HS-27A (cell line): ENCODE data around the gene RMND1.
"Not testable (repeated sequence)": the region's sequence is repeated elsewhere in the genome, so short reads cannot be mapped to it uniquely, and the experiment has no call there.

ENCODE experiments used
- DNase-seq: peaks from one replicate; pipeline ENCODE4 v3.0.0-alpha.2; 2012; ENCODE audit warnings: low read depth, missing footprints

The RMND1 gene, protein sequence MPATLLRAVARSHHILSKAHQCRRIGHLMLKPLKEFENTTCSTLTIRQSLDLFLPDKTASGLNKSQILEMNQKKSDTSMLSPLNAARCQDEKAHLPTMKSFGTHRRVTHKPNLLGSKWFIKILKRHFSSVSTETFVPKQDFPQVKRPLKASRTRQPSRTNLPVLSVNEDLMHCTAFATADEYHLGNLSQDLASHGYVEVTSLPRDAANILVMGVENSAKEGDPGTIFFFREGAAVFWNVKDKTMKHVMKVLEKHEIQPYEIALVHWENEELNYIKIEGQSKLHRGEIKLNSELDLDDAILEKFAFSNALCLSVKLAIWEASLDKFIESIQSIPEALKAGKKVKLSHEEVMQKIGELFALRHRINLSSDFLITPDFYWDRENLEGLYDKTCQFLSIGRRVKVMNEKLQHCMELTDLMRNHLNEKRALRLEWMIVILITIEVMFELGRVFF

DNA sequence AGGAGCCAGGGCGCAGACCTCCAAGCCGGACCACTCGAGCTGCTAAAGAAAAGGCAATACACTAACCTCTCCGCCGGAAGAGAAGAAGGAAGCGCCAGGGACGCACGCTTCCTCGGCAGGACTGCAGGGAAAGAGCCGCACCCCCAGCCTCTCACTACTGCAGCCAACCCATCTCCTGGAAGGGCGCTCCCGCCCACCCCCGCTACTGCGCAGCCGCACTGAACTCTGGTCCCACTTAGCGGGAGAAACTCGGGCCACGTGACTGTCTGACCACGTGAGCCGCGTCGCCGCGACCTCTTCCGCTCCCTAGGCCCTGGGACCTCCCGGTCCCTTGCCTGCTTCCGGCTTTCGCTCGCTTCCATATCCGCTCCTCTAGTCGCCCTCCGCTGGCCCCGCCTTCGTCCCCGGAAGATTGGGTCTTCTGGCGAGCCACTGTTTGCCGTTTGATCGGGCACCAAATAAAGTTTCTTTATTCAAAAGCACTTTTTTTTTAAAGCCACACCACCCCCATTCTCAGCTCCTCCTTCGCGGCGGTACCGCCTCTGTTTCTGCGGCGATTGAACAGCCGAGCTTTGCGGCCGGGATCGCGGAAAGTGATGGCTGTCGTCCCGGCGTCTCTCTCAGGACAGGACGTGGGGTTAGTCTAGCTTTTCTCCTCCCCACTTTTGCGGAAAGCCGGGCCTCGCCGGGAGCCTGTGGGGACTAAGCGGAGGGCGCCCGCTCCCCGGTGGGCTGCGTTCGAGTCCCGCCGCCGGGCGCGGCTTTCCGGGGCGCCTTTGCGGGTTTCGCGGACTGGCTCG, at the start of gene RMND1:
Gene RMND1, minus strand, starts transcription at position 177 of the 800 bp plus-strand sequence. CDS start 6,315 bp downstream, outside the sequence.
- peak; percentile 99 for DNase-seq

DNA sequence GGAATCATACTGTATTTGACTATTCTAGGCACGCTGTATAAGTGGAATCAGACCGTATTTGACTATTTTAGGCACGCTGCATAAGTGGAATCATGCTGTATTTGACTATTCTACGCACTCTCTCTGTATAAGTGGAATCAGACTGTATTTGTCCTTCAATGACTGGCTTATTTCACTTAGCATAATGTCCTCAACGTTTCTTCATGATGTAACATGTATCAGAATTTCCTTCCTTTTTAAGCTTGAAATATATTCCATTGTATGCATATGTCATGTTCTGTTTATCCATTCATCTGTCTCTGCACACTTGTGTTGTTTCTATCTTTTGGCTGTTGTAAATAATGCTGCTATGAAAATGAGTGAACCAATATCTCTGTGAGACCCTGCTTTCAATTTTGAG, 47.6 kb upstream of the RMND1 start:
- DNase-seq, result no peak

DNA sequence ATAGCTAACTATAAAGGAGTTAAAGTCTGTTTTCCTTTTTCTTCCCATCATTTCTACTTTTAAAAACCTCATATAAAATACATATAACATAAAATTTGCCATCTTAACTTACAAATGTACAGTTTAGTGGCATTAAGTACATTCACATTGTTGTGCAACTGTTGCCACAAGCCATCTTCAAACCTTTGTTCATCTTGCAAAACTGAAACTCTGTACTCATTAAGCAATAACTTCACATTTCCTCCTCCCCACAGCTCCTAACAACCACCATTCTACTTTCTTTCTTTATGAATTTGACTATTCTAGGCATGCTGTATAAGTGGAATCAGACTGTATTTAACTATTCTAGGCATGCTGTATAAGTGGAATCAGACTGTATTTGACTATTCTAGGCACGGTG, 46.4 kb upstream of the RMND1 start:
- DNase-seq, result no peak

DNA sequence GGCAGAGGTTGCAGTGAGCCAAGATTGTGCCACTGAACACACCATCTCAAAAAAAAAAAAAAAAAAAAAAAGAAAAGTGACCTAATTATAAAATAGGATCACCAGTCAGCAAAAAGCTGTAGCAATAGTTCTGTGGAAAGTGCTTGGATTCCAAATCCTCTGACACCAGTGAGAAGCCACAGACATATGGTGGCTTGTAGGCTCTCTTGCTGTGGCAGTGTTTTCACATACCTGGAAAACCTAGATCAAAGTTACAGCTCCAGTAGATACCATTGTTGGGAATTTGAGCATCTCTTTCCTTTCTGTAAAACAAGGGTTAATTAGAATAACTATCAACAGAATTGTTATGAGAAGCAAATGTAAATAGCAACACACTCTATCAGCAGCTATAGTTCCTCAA, 46.0 kb upstream of the RMND1 start:
- no peak for DNase-seq

DNA sequence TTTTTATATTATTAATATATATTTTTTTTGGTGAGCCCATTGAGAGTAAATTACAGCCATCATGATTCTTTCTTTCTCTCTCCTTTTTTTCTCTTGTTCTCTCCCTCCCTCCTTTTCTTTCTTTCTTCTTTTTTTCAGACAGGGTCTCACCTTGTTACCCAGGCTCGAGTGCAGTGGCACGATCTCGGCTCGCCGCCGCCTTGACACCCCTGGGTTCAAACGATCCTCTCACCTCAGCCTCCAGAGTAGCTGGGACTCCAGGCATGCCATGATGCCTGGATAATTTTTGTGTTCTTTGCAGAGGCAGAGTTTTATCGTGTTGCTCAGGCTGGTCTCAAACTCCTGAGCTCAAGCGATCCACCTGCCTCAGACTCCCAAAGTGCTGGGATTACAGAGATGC, 43.5 kb upstream of the RMND1 start:
- DNase-seq, result no peak

DNA sequence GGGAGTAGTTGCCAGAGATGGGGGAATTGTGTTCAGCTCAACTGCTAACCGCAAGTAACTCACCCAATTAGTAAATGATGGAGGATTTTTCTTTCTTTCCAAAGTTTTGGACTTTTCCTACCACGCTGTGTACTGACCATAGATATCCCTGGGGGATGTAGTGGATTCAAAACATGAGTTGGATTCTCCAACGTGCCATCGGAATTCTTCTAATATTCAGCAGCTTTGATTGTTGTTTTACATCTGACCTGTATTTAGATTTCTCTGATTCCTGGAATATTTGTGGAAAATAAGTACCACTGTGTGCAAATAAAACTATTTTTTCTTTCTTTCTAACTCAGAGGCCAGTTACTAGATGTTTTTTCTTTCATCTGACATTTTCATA, 43.0 kb upstream of the RMND1 start:
- no peak for DNase-seq

DNA sequence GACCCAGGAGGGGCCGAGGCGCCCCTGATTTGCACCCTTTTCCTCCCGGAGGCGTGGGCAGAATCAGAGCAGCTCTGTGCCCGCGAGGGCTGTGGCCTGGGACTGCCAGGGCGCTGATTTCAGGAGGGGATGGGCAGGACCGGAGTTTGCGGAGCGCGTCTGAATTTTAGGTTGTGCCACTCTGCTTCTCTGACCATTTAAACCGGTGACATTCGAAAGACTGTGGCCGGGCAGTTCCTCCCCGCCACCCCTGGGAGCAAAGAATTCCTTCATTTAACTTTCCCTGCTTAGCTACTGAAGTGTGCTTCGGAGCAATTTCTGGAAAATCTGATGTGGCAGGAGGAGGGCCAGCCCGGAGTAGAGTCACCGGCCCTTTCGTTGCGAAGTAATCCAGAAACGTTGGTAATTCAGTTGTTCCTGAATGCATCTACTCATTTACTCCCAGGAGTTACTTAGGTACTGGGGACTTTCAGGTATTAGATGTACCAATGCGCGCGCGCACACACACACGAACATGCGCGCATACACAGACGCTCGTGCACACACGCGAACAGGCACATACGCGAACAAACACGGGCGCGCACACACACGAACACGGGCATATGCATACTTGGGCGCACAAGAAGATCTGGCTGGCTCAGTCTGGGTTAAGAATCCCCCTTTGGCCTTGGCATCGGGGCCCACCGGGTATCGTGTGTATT, 42.5 kb upstream of the RMND1 start:
- DNase-seq, result no peak

DNA sequence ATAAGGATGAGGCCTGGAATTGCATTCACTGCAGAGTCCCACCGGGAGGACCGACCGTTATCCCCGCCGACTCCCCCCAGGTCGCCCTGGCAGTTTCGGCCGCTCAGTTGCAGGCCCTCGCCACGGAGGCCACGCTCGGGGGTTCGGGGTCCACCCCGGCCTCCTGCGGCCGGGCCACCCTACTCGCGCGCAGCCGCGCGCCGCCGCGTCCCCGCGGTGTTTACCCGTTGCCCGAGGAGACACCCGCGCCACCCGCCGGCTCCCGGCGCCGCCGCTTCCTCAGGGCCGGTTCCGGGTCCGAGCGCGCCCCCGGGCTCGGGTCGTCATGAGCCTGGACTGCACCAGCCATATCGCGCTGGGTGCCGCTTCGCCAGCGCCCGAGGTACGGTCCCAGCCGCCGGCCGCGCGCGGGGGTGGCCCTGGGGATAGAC, 41.9 kb upstream of the RMND1 start, which contains the start of gene CCDC170:
Gene CCDC170, plus strand, starts transcription at position 214 of the 431 bp plus-strand sequence. Its CDS starts 112 bp downstream, at position 326.
- DNase-seq, result no peak

DNA sequence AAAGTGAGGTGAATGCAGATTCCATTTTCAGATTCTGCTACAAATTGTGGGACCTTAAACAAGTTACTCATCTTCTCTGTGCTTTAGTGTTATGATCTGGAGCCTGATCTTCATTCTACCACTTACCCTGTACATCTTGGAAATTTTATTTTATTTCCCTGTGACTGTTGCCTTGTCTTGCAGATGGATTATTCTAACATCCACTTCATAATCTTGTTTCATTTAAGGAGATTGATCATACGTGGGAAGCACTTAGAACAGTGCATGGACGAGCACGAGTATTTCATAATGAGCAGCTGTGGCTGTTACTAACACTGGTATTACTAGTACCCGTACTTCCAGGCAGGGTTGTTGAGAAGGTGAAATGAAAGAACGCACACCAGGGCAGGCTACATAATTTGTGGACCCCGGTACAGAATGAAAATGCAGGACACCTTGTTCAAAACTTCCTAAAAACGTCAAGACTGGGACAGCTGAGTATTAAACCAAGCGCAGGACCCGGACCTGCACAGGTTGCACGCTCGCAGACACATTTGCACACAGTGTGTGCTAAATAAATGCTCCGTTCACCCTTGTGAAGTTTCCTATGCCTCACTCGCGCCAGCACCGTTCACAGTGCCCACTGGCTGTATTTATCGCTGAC, 41.4 kb upstream of the RMND1 start:
- no peak for DNase-seq

DNA sequence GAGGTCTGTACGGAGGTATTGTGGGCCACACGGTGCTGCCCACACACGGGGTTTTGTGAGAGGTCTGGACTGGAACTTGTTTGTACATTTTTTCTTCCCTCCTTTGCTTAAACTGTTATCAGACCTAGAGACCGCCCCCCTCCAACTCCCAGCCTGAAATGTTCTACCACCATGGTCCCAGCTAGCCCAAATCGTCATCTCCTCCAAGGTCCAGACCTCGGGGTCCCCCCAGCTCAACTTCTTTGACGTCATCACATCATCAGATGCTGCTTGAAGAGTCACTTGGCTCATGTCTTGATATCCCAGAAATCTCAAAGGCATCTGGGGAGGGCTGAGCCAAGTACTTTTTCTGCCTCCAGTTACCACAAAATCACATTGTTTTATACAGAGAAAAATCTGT, 39.1 kb upstream of the RMND1 start:
- no peak for DNase-seq

DNA sequence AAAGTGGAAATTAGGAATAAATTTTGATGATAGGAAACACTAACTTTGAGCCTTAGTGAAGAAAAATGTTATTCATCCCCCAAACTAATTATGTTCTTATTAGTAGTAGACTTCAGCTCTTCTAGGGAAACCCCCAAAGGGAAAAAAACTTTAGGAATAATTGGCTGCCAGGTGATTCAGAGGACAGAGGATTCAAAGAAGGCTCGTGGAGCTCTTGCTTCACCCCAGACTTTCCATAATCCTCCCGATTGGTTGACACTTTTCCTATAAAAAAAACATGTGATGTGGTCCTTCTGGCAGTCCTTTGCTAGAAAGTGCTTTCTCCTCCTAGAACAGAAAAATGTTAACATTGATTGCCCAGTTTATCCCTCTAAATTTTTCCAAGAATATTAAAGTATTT, 36.3 kb upstream of the RMND1 start:
- no peak for DNase-seq

DNA sequence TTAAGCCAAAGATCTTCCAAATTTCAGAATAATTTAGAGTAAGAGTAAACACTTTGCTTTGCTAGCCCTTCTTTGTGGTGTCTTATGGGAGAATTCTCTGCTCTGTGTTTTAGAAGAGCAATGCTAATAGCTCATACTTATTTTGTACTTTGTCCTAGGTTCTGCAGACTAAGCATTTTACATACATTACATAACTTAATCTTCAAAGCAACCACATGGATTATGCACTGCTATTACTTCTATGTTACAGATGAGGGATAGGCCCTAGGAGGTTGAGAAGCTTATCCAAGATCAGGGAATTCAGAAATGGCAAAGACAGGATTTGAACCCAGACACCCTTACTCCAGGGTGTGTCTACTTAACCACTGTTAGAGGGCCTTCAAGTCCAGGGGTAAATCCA, 32.1 kb upstream of the RMND1 start:
- no peak for DNase-seq

DNA sequence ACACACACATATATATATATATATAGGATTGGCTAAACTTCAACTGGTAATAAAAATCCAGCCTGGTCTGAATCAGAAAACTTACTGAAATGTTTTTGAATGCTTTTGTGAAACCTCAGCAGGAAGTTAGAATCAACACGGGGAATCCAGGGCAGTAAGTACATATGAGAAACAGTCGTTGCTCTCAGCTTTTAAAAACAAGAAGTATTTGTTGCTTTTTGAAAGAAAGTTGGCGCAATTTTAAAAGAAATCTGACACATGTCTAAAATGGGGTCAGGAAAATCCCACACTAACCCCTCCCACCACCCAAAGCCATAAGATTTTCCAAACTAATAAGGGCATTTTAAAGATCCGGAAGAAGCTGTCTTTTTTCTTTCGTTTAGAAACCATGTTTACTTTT, 30.4 kb upstream of the RMND1 start:
- no peak for DNase-seq

DNA sequence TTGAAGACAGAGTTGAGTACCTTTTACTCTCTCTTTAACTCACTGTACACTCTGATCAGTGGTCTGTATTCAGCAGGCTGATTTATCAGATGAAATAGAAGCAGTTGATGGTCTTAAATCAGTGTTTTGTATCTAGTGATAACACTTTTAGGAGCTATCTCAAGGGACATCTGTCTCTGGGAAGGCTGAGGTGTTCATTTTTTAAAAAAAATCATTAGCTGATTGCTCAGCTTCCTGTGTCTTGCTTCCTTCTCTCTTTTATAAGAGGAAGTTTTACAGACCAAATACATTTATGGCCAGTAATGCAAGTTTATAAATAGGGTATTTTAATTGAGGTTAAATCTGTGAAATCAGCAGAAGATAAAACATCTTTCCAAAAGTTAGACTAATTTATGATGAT, 29.9 kb upstream of the RMND1 start:
- DNase-seq, result no peak

DNA sequence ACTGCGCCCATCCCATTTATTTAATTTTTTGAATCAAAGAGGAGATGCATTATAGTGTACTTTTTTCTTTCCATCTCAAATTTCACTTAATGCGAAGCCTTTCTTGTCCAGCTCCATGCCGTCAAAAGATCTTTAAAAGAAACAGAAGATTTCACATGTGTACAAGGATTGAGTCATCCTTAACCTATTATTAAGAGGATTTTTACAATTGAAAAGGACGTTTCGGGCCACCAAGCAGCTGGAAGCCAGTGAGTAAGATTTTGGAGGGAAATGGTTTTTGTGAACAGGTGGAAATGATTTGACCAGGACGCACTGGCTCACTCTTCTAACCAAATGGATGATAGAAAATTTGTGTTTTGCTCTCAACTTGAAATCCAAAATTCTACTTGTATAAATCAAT, 26.7 kb upstream of the RMND1 start:
- no peak for DNase-seq

DNA sequence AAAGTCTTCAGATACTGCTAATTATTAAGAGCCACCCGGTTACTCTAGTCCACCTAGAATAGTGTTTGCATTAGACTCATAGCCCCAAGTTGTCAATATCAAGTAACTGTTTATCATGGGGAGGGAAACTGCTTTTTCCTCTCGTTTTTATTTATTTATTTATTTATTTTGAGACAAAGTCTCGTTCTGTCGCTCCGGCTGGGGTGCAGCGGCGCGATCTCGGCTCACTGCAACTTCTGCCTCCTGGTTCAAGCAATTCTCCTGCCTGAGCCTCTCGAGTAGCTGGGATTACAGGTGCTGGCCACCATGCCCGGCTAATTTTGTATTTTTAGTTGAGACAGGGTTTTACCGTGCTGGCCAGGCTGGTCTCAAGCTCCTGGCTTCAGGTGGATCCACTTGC, 25.8 kb upstream of the RMND1 start:
- no peak for DNase-seq

DNA sequence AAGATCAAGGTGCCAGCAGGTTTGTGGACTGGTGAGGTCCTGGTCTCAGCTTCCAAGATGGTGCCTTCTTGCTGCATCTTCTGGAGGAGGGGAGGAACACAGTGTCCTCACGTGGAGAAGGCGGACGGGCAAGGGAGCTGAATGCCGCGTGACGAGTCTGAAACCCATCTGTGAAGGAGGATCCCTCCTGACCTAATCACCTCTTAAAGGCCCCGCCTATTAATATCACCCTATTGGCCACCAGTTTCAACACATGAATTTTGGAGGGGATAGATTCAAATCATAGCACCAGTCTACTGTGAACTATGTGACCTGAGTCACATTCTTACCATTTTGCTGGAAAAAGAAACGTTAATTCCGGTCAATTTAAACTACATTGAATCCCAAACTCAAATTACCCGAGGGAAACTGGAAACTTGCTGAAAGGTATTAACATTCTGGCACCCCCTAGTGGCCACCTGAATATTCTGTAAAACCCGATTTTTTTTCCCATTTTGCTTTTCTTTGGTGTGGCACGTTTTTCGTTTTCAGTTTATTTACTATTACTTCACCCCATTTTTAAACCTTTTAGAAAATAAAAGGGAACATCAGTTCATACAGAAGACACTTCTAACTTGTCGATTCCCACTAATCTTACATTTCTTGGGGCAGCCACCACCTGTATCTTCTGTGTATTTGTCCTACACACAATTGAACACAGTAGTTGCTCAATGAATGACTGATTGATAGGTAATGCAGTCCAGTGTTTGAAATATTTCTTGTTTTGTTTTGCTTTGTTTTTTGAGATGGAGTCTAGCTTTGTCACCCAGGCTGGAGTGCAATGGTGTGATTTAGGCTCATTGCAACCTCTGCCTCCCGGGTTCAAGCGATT, 24.0 kb upstream of the RMND1 start:
- DNase-seq, result no peak

DNA sequence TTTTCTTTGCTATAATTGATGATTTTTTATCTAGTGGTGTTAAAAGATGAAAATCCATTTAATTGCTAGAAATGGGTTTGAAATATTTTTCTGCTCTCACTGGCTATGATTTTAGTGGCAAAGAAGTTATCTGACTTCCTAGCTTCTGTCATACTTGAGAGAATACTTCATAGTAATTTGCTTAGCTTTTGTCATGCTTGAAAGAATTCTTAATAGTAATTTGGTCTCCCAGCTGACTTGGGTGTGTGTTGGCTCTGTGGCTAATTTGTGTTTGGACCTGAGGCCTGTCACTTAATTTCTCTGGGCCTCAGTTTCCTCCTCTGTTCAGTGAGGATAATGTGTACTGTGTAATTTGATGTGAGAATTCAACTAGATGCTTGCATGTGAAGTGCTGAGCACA, 12.8 kb upstream of the RMND1 start:
- DNase-seq, result no peak

DNA sequence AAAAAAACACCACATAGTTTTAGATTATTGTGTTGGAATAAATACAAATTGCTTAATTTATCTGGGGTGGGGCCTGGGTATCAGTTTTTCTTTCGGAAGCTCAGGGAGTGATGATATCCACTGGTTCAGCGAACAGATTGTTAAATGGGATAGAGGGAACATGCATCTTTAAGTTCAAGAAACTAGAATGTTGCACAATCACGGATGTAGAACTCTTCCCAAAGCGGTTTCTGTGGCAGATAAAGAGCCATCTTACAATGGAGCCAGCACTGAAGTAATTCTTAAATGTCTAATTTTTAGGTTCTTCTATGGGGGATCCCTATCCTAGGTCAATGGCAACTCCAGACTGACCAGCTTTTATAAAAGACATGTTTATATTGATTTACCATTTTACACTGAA, 9.7 kb upstream of the RMND1 start:
- no peak for DNase-seq

DNA sequence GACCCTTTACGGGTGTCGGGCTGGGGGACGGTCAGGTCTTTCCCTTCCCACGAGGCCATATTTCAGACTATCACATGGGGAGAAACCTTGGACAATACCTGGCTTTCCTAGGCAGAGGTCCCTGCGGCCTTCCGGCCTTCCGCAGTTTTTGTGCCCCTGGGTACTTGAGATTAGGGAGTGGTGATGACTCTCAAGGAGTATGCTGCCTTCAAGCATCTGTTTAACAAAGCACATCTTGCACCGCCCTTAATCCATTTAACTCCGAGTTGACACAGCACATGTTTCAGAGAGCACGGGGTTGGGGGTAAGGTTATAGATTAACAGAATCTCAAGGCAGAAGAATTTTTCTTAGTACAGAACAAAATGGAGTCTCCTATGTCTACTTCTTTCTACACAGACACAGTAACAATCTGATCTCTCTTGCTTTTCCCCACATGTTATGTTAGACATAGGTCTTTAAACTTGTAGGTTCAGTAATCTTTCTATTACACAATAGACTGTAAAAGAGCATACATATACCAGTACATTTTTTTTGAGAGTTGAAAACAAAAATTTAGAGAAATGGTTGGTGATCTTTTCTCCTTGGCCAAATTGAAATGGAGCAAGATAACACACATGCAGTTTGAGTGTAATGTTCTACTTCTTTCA, 3.9 kb upstream of the RMND1 start:
- DNase-seq, result not testable (repeated sequence)
